GM10248 (cell line): Measurements from ENCODE around the gene PTPA.

Experiments
- CTCF ChIA-PET: fragments of 300-600 bp; sonication (Branson Sonifier 250); formaldehyde crosslinking; extraction: SDS; loops from one replicate; lab custom pipeline; 2021; ENCODE audit warnings: antibody characterized with exemption; lab: Yijun Ruan, JAX
- POLR2A ChIA-PET: fragments of 350-650 bp; sonication (Branson Sonifier 250); formaldehyde crosslinking; extraction: SDS; loops from one replicate; lab custom pipeline; 2020; ENCODE audit warnings: antibody characterized with exemption; lab: Yijun Ruan, JAX
- DNase-seq: peaks from one replicate; pipeline ENCODE4 v3.0.0; 2012; ENCODE audit errors: extremely low spot score
- CTCF ChIP-seq: IDR thresholded peaks from 2 replicates; pipeline ENCODE4 v1.5.1; 2012; ENCODE audit warnings: mild to moderate bottlenecking, low read depth; ENCODE audit errors: extremely low read depth, missing control alignments, control extremely low read depth

Gene PTPA

GRCh38 chr9:129182122-129182521, 70.9 kb downstream of the PTPA start:
- no peak for DNase-seq
- ChIA-PET CTCF (interaction anchor here (1.0 to 40.2 kb wide), 4 partner anchors 9 to 444 kb away, joined by 3 to 680 read pairs (median 8); partner anchors contain the start of gene NTMT1), POLR2A (no interaction called here)
- TF ChIP-seq CTCF: no peak

- CTCF ChIA-PET: interaction anchor here (0.8 to 40.2 kb wide), 8 partner anchors 9 to 443 kb away, joined by 3 to 680 read pairs (median 4); partner anchors contain the start of gene NTMT1
- POLR2A ChIA-PET: no interaction called here
- no peak for DNase-seq
- TF ChIP-seq CTCF: peak; percentile 16
Observed at GRCh38 chr9:129182625-129183494, 71.6 kb downstream of the PTPA start.

- CTCF ChIA-PET: interaction anchor here (0.8 to 40.2 kb wide), 7 partner anchors 8 to 441 kb away, joined by 3 to 680 read pairs (median 8); no protein-coding TSS in a partner anchor
- POLR2A ChIA-PET: no interaction called here
- DNase-seq: no peak
- TF ChIP-seq CTCF: no peak
Observed at GRCh38 chr9:129183495-129184218, 72.4 kb downstream of the PTPA start.

- CTCF ChIA-PET: interaction anchor here (1.0 to 40.2 kb wide), 4 partner anchors 10 to 427 kb away, joined by 3 to 680 read pairs (median 21); no protein-coding TSS in a partner anchor
- TF ChIP-seq CTCF: no peak
- POLR2A ChIA-PET: no interaction called here
- no peak for DNase-seq
Observed at GRCh38 chr9:129184219-129184524, 73.0 kb downstream of the PTPA start.

- ChIA-PET POLR2A (no interaction called here), CTCF (interaction anchor here (1.5 to 40.2 kb wide), 3 partner anchors 11 to 426 kb away, joined by 8 to 680 read pairs (median 34); no protein-coding TSS in a partner anchor)
- DNase-seq: no peak
- no peak for TF ChIP-seq CTCF
Observed at GRCh38 chr9:129184596-129185122, 73.4 kb downstream of the PTPA start.

GRCh38 chr9:129185402-129185801, 74.2 kb downstream of the PTPA start:
- no peak for TF ChIP-seq CTCF
- no peak for DNase-seq
- POLR2A ChIA-PET: no interaction called here
- CTCF ChIA-PET: interaction anchor here (1.4 to 40.2 kb wide), 3 partner anchors 11 to 426 kb away, joined by 4 to 680 read pairs (median 8); no protein-coding TSS in a partner anchor
